GM18868 (cell line): Measurements from ENCODE around the gene TDRD3.

Experiments used
- ATAC-seq: cut with Tn5 transposase; IDR thresholded peaks from one replicate; pipeline ENCODE4 v1.9.1; 2021; ENCODE audit warnings: mild to moderate bottlenecking, moderate library complexity; ENCODE audit not compliant: unreplicated experiment

The TDRD3 gene

GRCh38 chr13:60572003-60572798 lies 175.2 kb downstream of the TDRD3 start:
- no peak for ATAC-seq

- no peak for ATAC-seq
Observed at GRCh38 chr13:60572855-60573254, 175.8 kb downstream of the TDRD3 start.

GRCh38 chr13:60574735-60575134 lies 177.7 kb downstream of the TDRD3 start:
- no peak for ATAC-seq

GRCh38 chr13:60575142-60575541 lies 178.1 kb downstream of the TDRD3 start:
- no peak for ATAC-seq

GRCh38 chr13:60577761-60578160 lies 180.7 kb downstream of the TDRD3 start:
- no peak for ATAC-seq

- no peak for ATAC-seq
Observed at GRCh38 chr13:60583196-60583888, 186.3 kb downstream of the TDRD3 start.

GRCh38 chr13:60583911-60584753 lies 187.1 kb downstream of the TDRD3 start:
- ATAC-seq = peak; percentile 58

GRCh38 chr13:60584976-60585375 lies 188.0 kb downstream of the TDRD3 start:
- ATAC-seq = no peak

- peak; percentile 63 for ATAC-seq
Observed at GRCh38 chr13:60590800-60591747, 194.1 kb downstream of the TDRD3 start.

GRCh38 chr13:60603049-60603448 lies 206.0 kb downstream of the TDRD3 start:
- no peak for ATAC-seq

GRCh38 chr13:60604058-60604457 lies 207.0 kb downstream of the TDRD3 start:
- no peak for ATAC-seq

- ATAC-seq = no peak
Observed at GRCh38 chr13:60608954-60609353, 211.9 kb downstream of the TDRD3 start.

GRCh38 chr13:60611523-60611922 lies 214.5 kb downstream of the TDRD3 start:
- ATAC-seq = no peak

GRCh38 chr13:60612593-60612992 lies 215.6 kb downstream of the TDRD3 start:
- no peak for ATAC-seq

GRCh38 chr13:60613080-60613479 lies 216.1 kb downstream of the TDRD3 start:
- no peak for ATAC-seq

- ATAC-seq = no peak
Observed at GRCh38 chr13:60617991-60618733, 221.1 kb downstream of the TDRD3 start.

- ATAC-seq = no peak
Observed at GRCh38 chr13:60619461-60619860, 222.4 kb downstream of the TDRD3 start.

- ATAC-seq = no peak
Observed at GRCh38 chr13:60620611-60621395, 223.8 kb downstream of the TDRD3 start.

- no peak for ATAC-seq
Observed at GRCh38 chr13:60623151-60623550, 226.1 kb downstream of the TDRD3 start.
